HEK293 (cell line): Measurements from ENCODE around the gene KIAA0319L.
A peak's percentile ranks its signal among the peaks of the same experiment; 100 is the strongest.

ENCODE experiments used
- CTCF ChIA-PET: fragments of 350-600 bp; formaldehyde crosslinking; extraction: SDS; loops from one replicate; lab custom pipeline; 2021; ENCODE audit warnings: antibody characterized with exemption; lab: Yijun Ruan, JAX
- POLR2A ChIA-PET: fragments of 300-600 bp; formaldehyde crosslinking; extraction: SDS; loops from one replicate; lab custom pipeline; 2020; ENCODE audit warnings: antibody characterized with exemption, inconsistent platforms; lab: Yijun Ruan, JAX
- H3K27ac ChIP-seq: fragments of 200-500 bp; sonication (Bioruptor generic); 2 replicates; pipeline ENCODE4 v1.5.1; 2014; ENCODE audit warnings: low read depth, low read length, control low read depth, inconsistent platforms; ENCODE audit errors: extremely low read depth
- H3K36me3 ChIP-seq, 2 experiments: fragments of 200-500 bp in 1 of 2; sonication (Bioruptor generic) in 1 of 2; 1 replicate in 1 of 2; 2 replicates in 1 of 2; pipeline ENCODE4 v1.5.1; 2014 to 2017; ENCODE audit warnings: inconsistent platforms in 2 of 2, low read length in 2 of 2; ENCODE audit not compliant: control insufficient read depth in 2 of 2, insufficient read depth in 1 of 2
- H3K4me1 ChIP-seq: fragments of 200-500 bp; sonication (Bioruptor generic); 2 replicates; pipeline ENCODE4 v1.5.1; 2014; ENCODE audit warnings: mild to moderate bottlenecking, low read length, inconsistent platforms; ENCODE audit not compliant: control insufficient read depth, insufficient read depth
- H3K4me3 ChIP-seq: 2 replicates; pipeline ENCODE4 v1.5.1; 2011; ENCODE audit warnings: low read depth, mild to moderate bottlenecking, control low read depth, low read length, moderate library complexity
- H3K9me3 ChIP-seq: fragments of 200-500 bp; sonication (Bioruptor generic); 2 replicates; pipeline ENCODE4 v1.5.1; 2014; ENCODE audit warnings: low read depth, low read length, inconsistent platforms; ENCODE audit not compliant: control insufficient read depth, insufficient read depth
- KLF7 ChIP-seq: fragments of 450-650 bp; formaldehyde crosslinking; IDR thresholded peaks from 2 replicates; pipeline ENCODE4 v1.5.1; 2016; ENCODE audit warnings: missing biosample characterization, missing genetic modification characterization, borderline replicate concordance
- MYNN ChIP-seq: fragments of 450-650 bp; formaldehyde crosslinking; IDR thresholded peaks from 2 replicates; pipeline ENCODE4 v1.5.1; 2016; ENCODE audit warnings: missing biosample characterization, missing genetic modification characterization, borderline replicate concordance
- TRIM28 ChIP-seq: IDR thresholded peaks from 2 replicates; pipeline ENCODE4 v1.6.1; 2011; ENCODE audit warnings: low read length, control low read depth, borderline replicate concordance
- ZBTB11 ChIP-seq: fragments of 450-650 bp; formaldehyde crosslinking; conservative IDR thresholded peaks from 2 replicates; pipeline ENCODE4 v1.5.1; 2016; ENCODE audit warnings: low read depth, missing biosample characterization, missing genetic modification characterization
- ZIC2 ChIP-seq: fragments of 450-650 bp; formaldehyde crosslinking; IDR thresholded peaks from 2 replicates; pipeline ENCODE4 v1.5.1; 2016; ENCODE audit warnings: missing biosample characterization, missing genetic modification characterization
- ZNF16 ChIP-seq: fragments of 450-650 bp; formaldehyde crosslinking; IDR thresholded peaks from 2 replicates; pipeline ENCODE4 v1.5.1; 2016; ENCODE audit warnings: low read depth, missing biosample characterization, missing genetic modification characterization
- ZNF221 ChIP-seq: fragments of 450-650 bp; formaldehyde crosslinking; IDR thresholded peaks from 2 replicates; pipeline ENCODE4 v1.5.1; 2017; ENCODE audit warnings: missing biosample characterization, missing genetic modification characterization, borderline replicate concordance
- ZNF239 ChIP-seq: fragments of 450-650 bp; formaldehyde crosslinking; IDR thresholded peaks from 2 replicates; pipeline ENCODE4 v1.5.1; 2016; ENCODE audit warnings: missing biosample characterization, missing genetic modification characterization
- ZNF335 ChIP-seq: fragments of 450-650 bp; formaldehyde crosslinking; conservative IDR thresholded peaks from 2 replicates; pipeline ENCODE4 v1.5.1; 2016; ENCODE audit warnings: missing biosample characterization, missing genetic modification characterization
- ZNF37A ChIP-seq: fragments of 450-650 bp; IDR thresholded peaks from 2 replicates; pipeline ENCODE4 v1.5.1; 2018; ENCODE audit warnings: missing biosample characterization, missing genetic modification characterization
- ZNF398 ChIP-seq: fragments of 450-650 bp; formaldehyde crosslinking; IDR thresholded peaks from 2 replicates; pipeline ENCODE4 v1.5.1; 2017; ENCODE audit warnings: missing biosample characterization, missing genetic modification characterization
- ZNF558 ChIP-seq: fragments of 450-650 bp; formaldehyde crosslinking; IDR thresholded peaks from 2 replicates; pipeline ENCODE4 v1.5.1; 2016; ENCODE audit warnings: missing biosample characterization, missing genetic modification characterization
- ZNF585B ChIP-seq: fragments of 450-650 bp; formaldehyde crosslinking; IDR thresholded peaks from 2 replicates; pipeline ENCODE4 v1.5.1; 2016; ENCODE audit warnings: missing biosample characterization, missing genetic modification characterization
- ZNF639 ChIP-seq: fragments of 450-650 bp; formaldehyde crosslinking; IDR thresholded peaks from 2 replicates; pipeline ENCODE4 v1.5.1; 2016; ENCODE audit warnings: missing biosample characterization, missing genetic modification characterization
- ZNF664 ChIP-seq: fragments of 450-650 bp; formaldehyde crosslinking; IDR thresholded peaks from 2 replicates; pipeline ENCODE4 v1.5.1; 2016; ENCODE audit warnings: missing biosample characterization, missing genetic modification characterization
- TF ChIP-seq, protein P1 (sequence below): fragments of 450-650 bp; IDR thresholded peaks from 2 replicates; pipeline ENCODE4 v1.5.1; 2018; ENCODE audit warnings: missing biosample characterization, missing genetic modification characterization

The KIAA0319L gene

GRCh38 chr1:35505911-35506798 is 51.0 kb downstream of the KIAA0319L start (continued):
- TF ChIP-seq ZNF16 (no peak), MYNN (tag by site-specific recombination) (no peak), ZBTB11 (tag by site-specific recombination) (no peak)
- TF ChIP-seq, all 188 proteins: peak for 57

DNA sequence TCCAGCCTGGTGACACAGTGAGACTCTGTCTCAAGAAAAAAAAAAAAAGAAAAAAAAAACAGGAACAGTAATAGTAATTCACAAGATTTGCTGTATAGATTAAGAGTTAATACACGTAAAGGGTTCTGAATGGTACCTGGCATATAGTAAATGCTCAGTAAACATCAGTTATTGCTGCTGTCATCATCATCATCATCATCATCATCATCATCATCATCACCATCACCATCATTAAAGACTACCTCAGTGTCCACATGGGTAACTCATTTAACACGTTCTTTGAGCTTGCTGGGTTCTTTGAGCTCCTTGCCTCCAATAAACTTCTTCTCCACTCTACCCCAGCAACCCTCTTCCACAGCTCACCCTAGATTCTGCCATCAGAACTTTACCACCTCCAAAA is 55.0 kb downstream of the KIAA0319L start:
- POLR2A ChIA-PET, result interaction anchor here (0.7 kb wide), 1 partner anchor 396 kb away, joined by 5 read pairs; no protein-coding TSS in a partner anchor
- no peak overlapping the region for H3K27ac ChIP-seq
- CTCF ChIA-PET, result no interaction called here
- TF ChIP-seq ZNF335 (tag by site-specific recombination) (no peak), ZNF639 (no peak), ZNF664 (tag by site-specific recombination) (peak; percentile 91; the same call in 1 of the 2 replicates), ZNF585B (no peak), KLF7 (tag by site-specific recombination) (no peak), ZNF398 (tag by site-specific recombination) (no peak), MYNN (tag by site-specific recombination) (no peak), ZNF37A (tag by site-specific recombination) (no peak), ZNF221 (tag by site-specific recombination) (no peak), ZIC2 (tag by site-specific recombination) (no peak), ZNF239 (no peak), TRIM28 (no peak), ZNF558 (no peak)
- TF ChIP-seq, protein P1, sequence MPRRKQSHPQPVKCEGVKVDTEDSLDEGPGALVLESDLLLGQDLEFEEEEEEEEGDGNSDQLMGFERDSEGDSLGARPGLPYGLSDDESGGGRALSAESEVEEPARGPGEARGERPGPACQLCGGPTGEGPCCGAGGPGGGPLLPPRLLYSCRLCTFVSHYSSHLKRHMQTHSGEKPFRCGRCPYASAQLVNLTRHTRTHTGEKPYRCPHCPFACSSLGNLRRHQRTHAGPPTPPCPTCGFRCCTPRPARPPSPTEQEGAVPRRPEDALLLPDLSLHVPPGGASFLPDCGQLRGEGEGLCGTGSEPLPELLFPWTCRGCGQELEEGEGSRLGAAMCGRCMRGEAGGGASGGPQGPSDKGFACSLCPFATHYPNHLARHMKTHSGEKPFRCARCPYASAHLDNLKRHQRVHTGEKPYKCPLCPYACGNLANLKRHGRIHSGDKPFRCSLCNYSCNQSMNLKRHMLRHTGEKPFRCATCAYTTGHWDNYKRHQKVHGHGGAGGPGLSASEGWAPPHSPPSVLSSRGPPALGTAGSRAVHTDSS, result peak; percentile 97
- H3K36me3 ChIP-seq, result no peaks in the 10 kb centered on the region
- H3K9me3 ChIP-seq, result no peaks in the 10 kb centered on the region
- peaks cover 12% of the 10 kb centered on the region for H3K4me1 ChIP-seq
- H3K4me3 ChIP-seq, result no peak overlapping the region
